DND-41 (cell line): ENCODE measurements around the gene ITGB1BP1.

Experiments
- CTCF ChIP-seq: IDR thresholded peaks from 2 replicates; pipeline ENCODE4 v1.5.1; 2012; ENCODE audit warnings: borderline replicate concordance, low read length, moderate library complexity, mild to moderate bottlenecking; ENCODE audit not compliant: poor library complexity, severe bottlenecking; ENCODE audit errors: extremely low read depth
- EZH2 ChIP-seq: IDR thresholded peaks from 3 replicates; pipeline ENCODE4 v1.6.1; 2012; ENCODE audit warnings: borderline replicate concordance, low read depth, mild to moderate bottlenecking, moderate library complexity, low read length, inconsistent platforms; ENCODE audit not compliant: severe bottlenecking

- TF ChIP-seq CTCF = no peak
- TF ChIP-seq EZH2 = no peak
Observed at GRCh38 chr2:9397201-9397600, 26.1 kb downstream of the ITGB1BP1 start.
